CD8-positive, alpha-beta memory T cell (primary cell): ENCODE results near the gene HAPLN3. TPM values are rescaled to one million over a fixed set of nuclear protein-coding genes. Genes with fewer than 3 reads are reported as not detected.

Source experiments
- CTCF ChIA-PET: fragments of 350-600 bp; sonication (Branson Sonifier 250); formaldehyde crosslinking; loops from one replicate; lab custom pipeline; 2021; ENCODE audit warnings: antibody characterized with exemption; lab: Charles Lee
- POLR2A ChIA-PET: fragments of 350-600 bp; sonication (Branson Sonifier 250); formaldehyde crosslinking; loops from one replicate; lab custom pipeline; 2021; ENCODE audit warnings: antibody characterized with exemption; lab: Charles Lee
- DNase-seq, 5 donors: peaks; one replicate each; pipeline versions ENCODE4 v3.0.0 to v3.0.0-alpha.2; 2020 to 2022; ENCODE audit warnings: mixed read lengths in 1 of 5
- H3K27ac ChIP-seq: one replicate; pipeline ENCODE4 v1.7.0; 2013; ENCODE audit warnings: low read depth, mild to moderate bottlenecking, low read length, moderate library complexity
- H3K27me3 ChIP-seq: 2 replicates; pipeline ENCODE4 v1.7.0; 2013; ENCODE audit warnings: low read length, mild to moderate bottlenecking; ENCODE audit not compliant: insufficient read depth, poor library complexity, severe bottlenecking
- H3K36me3 ChIP-seq: 2 replicates; pipeline ENCODE4 v1.7.0; 2013; ENCODE audit warnings: mild to moderate bottlenecking, low read length, moderate library complexity; ENCODE audit not compliant: insufficient read depth
- H3K4me1 ChIP-seq: 2 replicates; pipeline ENCODE4 v1.7.0; 2013; ENCODE audit warnings: mild to moderate bottlenecking, low read length, moderate library complexity; ENCODE audit not compliant: insufficient read depth
- H3K4me3 ChIP-seq: 2 replicates; pipeline ENCODE4 v1.7.0; 2013; ENCODE audit warnings: mild to moderate bottlenecking, low read length
- H3K9me3 ChIP-seq: 2 replicates; pipeline ENCODE4 v1.7.0; 2013; ENCODE audit warnings: mild to moderate bottlenecking, low read length
- H3K27ac Mint-ChIP-seq, 8 donors: one replicate each; pipeline ENCODE4 v1.8.0; 2020 to 2021; ENCODE audit warnings: mixed read lengths in 8 of 8, mild to moderate bottlenecking in 6 of 8, inconsistent platforms in 3 of 8, moderate library complexity in 3 of 8
- H3K27me3 Mint-ChIP-seq, 2 donors: one replicate each; pipeline ENCODE4 v1.8.0; 2020 to 2021; ENCODE audit warnings: mixed read lengths in 2 of 2, mild to moderate bottlenecking in 1 of 2, moderate library complexity in 1 of 2
- H3K36me3 Mint-ChIP-seq, 3 donors: one replicate each; pipeline ENCODE4 v1.8.0; 2020 to 2021; ENCODE audit warnings: mixed read lengths in 3 of 3, inconsistent platforms in 1 of 3, mild to moderate bottlenecking in 1 of 3
- H3K4me1 Mint-ChIP-seq, 3 donors: one replicate each; pipeline ENCODE4 v1.8.0; 2020 to 2021; ENCODE audit warnings: mixed read lengths in 3 of 3, inconsistent platforms in 1 of 3, mild to moderate bottlenecking in 1 of 3
- H3K4me3 Mint-ChIP-seq, 7 donors: one replicate each; pipeline ENCODE4 v1.8.0; 2020 to 2021; ENCODE audit warnings: mixed read lengths in 7 of 7, mild to moderate bottlenecking in 6 of 7, moderate library complexity in 4 of 7, inconsistent platforms in 2 of 7
- H3K9me3 Mint-ChIP-seq, 5 donors: one replicate each; pipeline ENCODE4 v1.8.0; 2020 to 2022; ENCODE audit warnings: mixed read lengths in 5 of 5, mild to moderate bottlenecking in 3 of 5, moderate library complexity in 2 of 5, inconsistent platforms in 1 of 5
- polyA plus RNA-seq: library from polyadenylated mRNA; unstranded; fragments of 300-500 nt; fragmentation: Illumina TruSeq; gene quantifications from one replicate; pipeline ENCODE4 v1.2.3, GENCODE V29; 2021
- total RNA-seq, 2 experiments: library from RNA; stranded (reverse); gene quantifications; one replicate each; pipeline ENCODE4 v1.2.3, GENCODE V29; 2021

The HAPLN3 gene
- total and polyA plus RNA-seq, 3 experiments from 2014 or later, result 24.6 to 32.3 (median 32.2) TPM

- Mint-ChIP-seq H3K27me3 (no peaks in the 10 kb centered on the region), H3K36me3 (peaks cover 4 to 33% (median 7%) of the 10 kb centered on the region in 3 donors), H3K4me1 (peaks cover 21 to 40% (median 36%) of the 10 kb centered on the region in 3 donors), H3K4me3 (peak overlapping the region; percentile 6 to 55 (median 24)), H3K27ac (peak overlapping the region; percentile 78 to 99 (median 95)), H3K9me3 (no peaks in the 10 kb centered on the region)
- Histone ChIP-seq H3K4me3 (peak overlapping the region; percentile 33), H3K9me3 (no peaks in the 10 kb centered on the region), H3K27ac (peak overlapping the region; percentile 21), H3K36me3 (no peaks in the 10 kb centered on the region), H3K4me1 (peaks cover 32% of the 10 kb centered on the region), H3K27me3 (no peaks in the 10 kb centered on the region)
- no peak for DNase-seq
- ChIA-PET POLR2A (interaction anchor here (1.5 to 2.2 kb wide), 2 partner anchors 10 to 184 kb away, joined by 5 to 10 read pairs; partner anchors contain the start of genes ABHD2 and HAPLN3), CTCF (interaction anchor here (0.6 to 6.7 kb wide), 42 partner anchors 11 to 440 kb away, joined by 3 to 94 read pairs (median 5); partner anchors contain the start of genes ABHD2, HAPLN3 and MFGE8)
Observed at GRCh38 chr15:88904257-88904623, 8.9 kb upstream of the HAPLN3 start.

GRCh38 chr15:88902846-88903245, 7.5 kb upstream of the HAPLN3 start:
- no peaks in the 10 kb centered on the region for H3K9me3 Mint-ChIP-seq

GRCh38 chr15:88902221-88902835, 7.0 kb upstream of the HAPLN3 start:
- Mint-ChIP-seq H3K9me3 (no peaks in the 10 kb centered on the region), H3K27ac (peak overlapping the region; percentile 62 to 98 (median 84)), H3K4me1 (peaks cover 23 to 42% (median 39%) of the 10 kb centered on the region in 3 donors), H3K4me3 (no peak overlapping the region), H3K27me3 (peaks cover 0 to 1% of the 10 kb centered on the region in 2 donors), H3K36me3 (peaks cover 4 to 25% (median 7%) of the 10 kb centered on the region in 3 donors)
- POLR2A ChIA-PET, result interaction anchor here (0.6 kb wide), 1 partner anchor 342 kb away, joined by 3 read pairs; no protein-coding TSS in a partner anchor
- DNase-seq, result no peak
- Histone ChIP-seq H3K9me3 (no peaks in the 10 kb centered on the region), H3K27ac (no peak overlapping the region), H3K27me3 (no peaks in the 10 kb centered on the region), H3K4me1 (peaks cover 39% of the 10 kb centered on the region), H3K36me3 (no peaks in the 10 kb centered on the region), H3K4me3 (no peak overlapping the region)
- CTCF ChIA-PET, result interaction anchor here (1.5 to 6.7 kb wide), 3 partner anchors 9 to 276 kb away, joined by 4 to 94 read pairs (median 59); partner anchors contain the start of gene HAPLN3

More at GRCh38 chr15:88902846-88903245, 7.5 kb upstream of the HAPLN3 start:
- no peaks in the 10 kb centered on the region for H3K27me3 Mint-ChIP-seq
- no peak overlapping the region for H3K27ac ChIP-seq
- peaks cover 34% of the 10 kb centered on the region for H3K4me1 ChIP-seq
- peaks cover 19 to 37% (median 36%) of the 10 kb centered on the region in 3 donors for H3K4me1 Mint-ChIP-seq
- H3K4me3 Mint-ChIP-seq, result peak overlapping the region in 1 of 7 donors; percentile 20
- no peaks in the 10 kb centered on the region for H3K9me3 ChIP-seq
- no peak overlapping the region for H3K4me3 ChIP-seq
- peak overlapping the region; percentile 47 to 99 (median 76) for H3K27ac Mint-ChIP-seq
- peaks cover 4 to 25% (median 7%) of the 10 kb centered on the region in 3 donors for H3K36me3 Mint-ChIP-seq
- H3K27me3 ChIP-seq, result no peaks in the 10 kb centered on the region
- no peaks in the 10 kb centered on the region for H3K36me3 ChIP-seq
- ChIA-PET POLR2A (interaction anchor here (0.6 kb wide), 1 partner anchor 342 kb away, joined by 3 read pairs; no protein-coding TSS in a partner anchor), CTCF (interaction anchor here (1.2 to 6.7 kb wide), 5 partner anchors 9 to 304 kb away, joined by 3 to 94 read pairs (median 21); partner anchors contain the start of gene HAPLN3)
- no peak for DNase-seq

- Mint-ChIP-seq H3K27ac (peak overlapping the region in 7 of 8 donors; percentile 62 to 95 (median 78)), H3K9me3 (no peaks in the 10 kb centered on the region), H3K27me3 (peaks cover 0 to 1% of the 10 kb centered on the region in 2 donors), H3K36me3 (peaks cover 4 to 25% (median 7%) of the 10 kb centered on the region in 3 donors), H3K4me3 (no peak overlapping the region), H3K4me1 (peaks cover 28 to 49% (median 46%) of the 10 kb centered on the region in 3 donors)
- Histone ChIP-seq H3K27ac (no peak overlapping the region), H3K4me3 (no peak overlapping the region), H3K36me3 (no peaks in the 10 kb centered on the region), H3K27me3 (no peaks in the 10 kb centered on the region), H3K4me1 (peaks cover 45% of the 10 kb centered on the region), H3K9me3 (no peaks in the 10 kb centered on the region)
- ChIA-PET POLR2A (no interaction called here), CTCF (interaction anchor here (1.4 to 6.7 kb wide), 4 partner anchors 8 to 277 kb away, joined by 3 to 94 read pairs (median 32); partner anchors contain the start of gene HAPLN3)
- no peak for DNase-seq
Observed at GRCh38 chr15:88901508-88902220, 6.3 kb upstream of the HAPLN3 start.

- H3K9me3 Mint-ChIP-seq, result no peaks in the 10 kb centered on the region
- H3K36me3 ChIP-seq, result no peaks in the 10 kb centered on the region
- POLR2A ChIA-PET, result no interaction called here
- DNase-seq, result no peak
- CTCF ChIA-PET, result interaction anchor here (0.9 to 1.5 kb wide), 3 partner anchors 116 to 277 kb away, joined by 3 to 4 read pairs (median 3); no protein-coding TSS in a partner anchor
- no peak overlapping the region for H3K4me3 ChIP-seq
- H3K27ac Mint-ChIP-seq, result peak overlapping the region in 6 of 8 donors; percentile 18 to 95 (median 78)
- no peak overlapping the region for H3K27ac ChIP-seq
- H3K4me3 Mint-ChIP-seq, result no peak overlapping the region
- H3K4me1 Mint-ChIP-seq, result peaks cover 31 to 52% (median 51%) of the 10 kb centered on the region in 3 donors
- H3K27me3 ChIP-seq, result no peaks in the 10 kb centered on the region
- H3K9me3 ChIP-seq, result no peaks in the 10 kb centered on the region
- H3K4me1 ChIP-seq, result peaks cover 52% of the 10 kb centered on the region
- H3K27me3 Mint-ChIP-seq, result peaks cover 0 to 1% of the 10 kb centered on the region in 2 donors
- H3K36me3 Mint-ChIP-seq, result peaks cover 4 to 20% (median 7%) of the 10 kb centered on the region in 3 donors
Observed at GRCh38 chr15:88900982-88901418, 5.7 kb upstream of the HAPLN3 start.

GRCh38 chr15:88900309-88900981, 5.1 kb upstream of the HAPLN3 start:
- H3K27me3 Mint-ChIP-seq, result peaks cover 0 to 1% of the 10 kb centered on the region in 2 donors
- ChIA-PET CTCF (interaction anchor here (0.9 to 1.4 kb wide), 2 partner anchors 117 to 276 kb away, joined by 3 read pairs; no protein-coding TSS in a partner anchor), POLR2A (interaction anchor here (0.6 kb wide), 1 partner anchor 433 kb away, joined by 3 read pairs; the partner anchor contains the start of genes MRPL46 and MRPS11)
- no peaks in the 10 kb centered on the region for H3K9me3 ChIP-seq
- peaks cover 53% of the 10 kb centered on the region for H3K4me1 ChIP-seq
- peak overlapping the region in 6 of 8 donors; percentile 18 to 82 (median 68) for H3K27ac Mint-ChIP-seq
- no peak overlapping the region for H3K27ac ChIP-seq
- no peak overlapping the region for H3K4me3 ChIP-seq
- peaks cover 33 to 56% (median 55%) of the 10 kb centered on the region in 3 donors for H3K4me1 Mint-ChIP-seq
- H3K27me3 ChIP-seq, result no peaks in the 10 kb centered on the region
- peaks cover 4 to 18% (median 7%) of the 10 kb centered on the region in 3 donors for H3K36me3 Mint-ChIP-seq
- no peak for DNase-seq
- no peaks in the 10 kb centered on the region for H3K36me3 ChIP-seq
- no peaks in the 10 kb centered on the region for H3K9me3 Mint-ChIP-seq
- H3K4me3 Mint-ChIP-seq, result no peak overlapping the region

- ChIA-PET CTCF (no interaction called here), POLR2A (no interaction called here)
- no peaks in the 10 kb centered on the region for H3K27me3 ChIP-seq
- H3K27ac ChIP-seq, result no peak overlapping the region
- Mint-ChIP-seq H3K27me3 (peaks cover 0 to 2% of the 10 kb centered on the region in 2 donors), H3K4me3 (no peak overlapping the region), H3K4me1 (peaks cover 27 to 49% (median 48%) of the 10 kb centered on the region in 3 donors), H3K9me3 (no peaks in the 10 kb centered on the region), H3K36me3 (peaks cover 4 to 21% (median 7%) of the 10 kb centered on the region in 3 donors), H3K27ac (peak overlapping the region in 1 of 8 donors; percentile 76)
- no peaks in the 10 kb centered on the region for H3K9me3 ChIP-seq
- no peak overlapping the region for H3K4me3 ChIP-seq
- no peaks in the 10 kb centered on the region for H3K36me3 ChIP-seq
- H3K4me1 ChIP-seq, result peaks cover 43% of the 10 kb centered on the region
- DNase-seq, result no peak
Observed at GRCh38 chr15:88899251-88899650, 3.9 kb upstream of the HAPLN3 start.
